HG02981 (cell line): Measurements from ENCODE around the gene OAS2.
"Not testable (repeated sequence)": the region's sequence is repeated elsewhere in the genome, so short reads cannot be mapped to it uniquely, and the experiment has no call there.

ENCODE experiments used
- ATAC-seq: cut with Tn5 transposase; IDR thresholded peaks from one replicate; pipeline ENCODE4 v1.9.1; 2021; ENCODE audit warnings: mild to moderate bottlenecking, moderate library complexity; ENCODE audit not compliant: unreplicated experiment

OAS2 gene

DNA sequence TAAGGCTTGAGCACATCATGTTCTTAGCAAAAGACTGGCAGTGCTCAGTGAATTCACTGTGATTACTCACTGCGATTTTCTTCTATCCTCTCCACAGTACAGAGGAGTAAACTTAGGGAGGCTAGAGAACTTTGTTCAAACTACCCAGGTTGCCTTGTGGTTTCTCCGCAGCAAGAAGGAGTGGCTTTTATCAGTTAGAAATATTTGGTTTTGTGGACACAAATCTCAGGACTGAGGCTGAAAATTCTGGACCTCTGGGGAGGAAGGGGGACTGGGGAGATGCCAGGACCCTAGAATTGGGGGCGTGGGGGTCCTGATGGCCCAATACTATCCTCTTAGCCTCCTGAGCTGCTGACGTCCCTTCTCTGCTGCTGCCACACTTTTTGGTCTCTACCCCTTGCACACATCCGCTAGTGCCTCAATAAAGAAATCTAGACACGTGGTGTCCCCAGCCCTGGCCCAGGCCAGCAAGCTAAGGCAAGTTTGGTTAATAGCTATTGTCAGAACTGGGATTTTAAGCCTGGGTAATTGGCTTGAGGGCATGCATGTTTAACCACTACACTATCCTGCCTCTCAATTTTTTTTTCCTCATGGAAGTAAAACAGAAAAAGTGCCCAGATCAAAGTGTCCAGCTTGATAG, 842 bp downstream of the OAS2 start:
- no peak for ATAC-seq

DNA sequence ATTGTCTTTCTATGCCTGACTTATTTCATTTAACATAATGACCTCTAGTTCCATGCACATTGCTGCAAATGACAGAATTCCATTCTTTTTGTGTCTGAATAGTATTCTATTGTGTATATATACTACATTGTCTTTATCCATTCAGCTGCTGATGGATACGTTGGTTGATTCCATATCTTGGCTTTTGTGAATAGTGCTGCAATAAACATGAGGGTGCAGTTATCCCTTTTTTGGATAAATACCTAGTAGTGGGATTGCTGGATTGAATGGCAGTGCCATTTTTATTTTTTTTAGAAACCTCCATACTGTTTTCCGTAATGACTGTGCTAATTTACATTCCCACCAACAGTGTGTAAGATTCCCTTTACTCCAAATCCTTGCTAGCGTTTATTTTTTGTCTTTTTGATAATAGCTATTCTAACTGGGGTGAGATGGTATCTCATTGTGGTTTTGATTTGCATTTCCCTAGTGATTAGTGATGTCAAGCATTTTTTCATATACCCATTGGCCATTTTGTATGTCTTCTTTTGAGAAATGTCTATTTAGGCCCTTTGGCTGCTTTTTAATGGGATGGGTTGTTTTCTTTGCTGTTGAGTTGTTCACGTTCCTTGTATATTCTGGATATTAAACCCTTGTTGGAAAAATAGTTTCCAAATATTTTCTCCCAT, 2.3 kb downstream of the OAS2 start:
- no peak for ATAC-seq

DNA sequence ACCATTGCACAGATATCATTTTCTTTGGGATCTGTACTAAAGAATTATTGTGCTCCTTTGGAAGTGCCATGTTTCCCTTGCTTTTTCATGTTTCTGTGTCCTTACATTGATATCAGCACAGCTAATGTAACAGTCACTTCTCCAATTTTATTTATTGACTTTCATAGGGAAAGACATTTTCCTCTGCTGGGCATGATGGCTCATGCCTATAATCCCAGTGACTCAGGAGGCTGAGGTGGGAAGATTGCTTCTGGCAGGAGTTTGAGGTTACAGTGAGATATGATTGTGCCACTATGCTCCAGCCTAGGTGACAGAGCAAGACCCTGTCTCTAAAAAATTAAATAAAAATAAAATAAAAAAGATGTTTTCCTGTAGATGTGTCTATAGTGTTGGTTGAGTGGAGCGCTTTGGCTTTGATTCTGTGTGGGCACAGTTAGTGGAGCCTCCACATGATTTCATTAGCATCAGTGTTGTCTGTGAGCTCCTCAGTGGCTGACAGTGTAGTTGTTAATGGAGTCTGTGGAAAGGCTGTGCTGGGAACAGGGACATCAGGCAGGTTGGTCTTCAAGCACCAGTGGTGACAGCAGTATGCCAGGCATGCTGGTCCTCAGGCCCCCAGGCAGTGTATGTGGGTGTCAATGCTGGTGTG, 7.4 kb downstream of the OAS2 start:
- no peak for ATAC-seq

DNA sequence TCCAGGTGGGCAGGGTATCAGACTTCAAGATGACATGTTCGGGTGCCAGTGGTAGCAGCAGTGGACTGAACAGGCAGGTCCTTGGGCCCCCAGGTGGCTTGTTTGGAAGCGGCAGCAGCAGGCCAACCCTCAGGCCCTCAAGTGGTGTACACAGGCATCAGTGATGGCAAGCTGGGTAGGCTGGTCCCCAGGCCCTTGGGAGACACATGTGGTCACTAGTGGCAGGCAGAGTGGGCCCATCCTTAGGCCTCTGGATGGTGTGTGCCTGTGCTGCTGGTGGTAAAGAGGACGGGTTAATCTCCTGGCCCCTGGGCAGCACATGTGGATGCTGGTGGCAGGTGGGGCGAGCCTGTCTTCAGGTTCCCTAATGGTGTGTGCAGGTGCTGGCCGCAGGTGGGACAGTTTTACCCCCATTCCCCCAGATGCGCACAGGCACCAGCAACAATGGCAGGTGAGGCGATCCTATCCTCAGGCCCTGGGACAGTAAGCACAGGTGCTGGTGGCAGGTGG, 8.0 kb downstream of the OAS2 start:
- ATAC-seq = no peak

DNA sequence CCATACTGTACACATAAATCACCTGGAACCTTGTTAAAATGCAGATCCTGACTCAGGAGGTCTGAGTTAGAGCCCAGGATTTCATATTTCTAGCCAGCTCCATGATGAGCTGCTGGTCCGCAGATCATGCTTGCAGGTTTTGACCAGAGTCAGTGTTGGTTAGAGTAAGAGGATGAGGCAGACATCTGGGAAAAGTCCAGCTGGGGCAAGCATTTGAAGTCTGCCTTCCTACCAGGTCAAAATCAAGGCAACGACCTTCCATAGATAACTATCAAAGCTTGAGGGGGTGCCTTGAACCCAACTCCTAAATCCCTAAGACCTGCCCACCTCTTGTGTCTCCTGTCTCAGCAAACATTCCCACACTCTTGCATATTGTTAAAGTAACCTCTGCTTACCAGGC, 9.2 kb downstream of the OAS2 start:
- ATAC-seq = no peak

DNA sequence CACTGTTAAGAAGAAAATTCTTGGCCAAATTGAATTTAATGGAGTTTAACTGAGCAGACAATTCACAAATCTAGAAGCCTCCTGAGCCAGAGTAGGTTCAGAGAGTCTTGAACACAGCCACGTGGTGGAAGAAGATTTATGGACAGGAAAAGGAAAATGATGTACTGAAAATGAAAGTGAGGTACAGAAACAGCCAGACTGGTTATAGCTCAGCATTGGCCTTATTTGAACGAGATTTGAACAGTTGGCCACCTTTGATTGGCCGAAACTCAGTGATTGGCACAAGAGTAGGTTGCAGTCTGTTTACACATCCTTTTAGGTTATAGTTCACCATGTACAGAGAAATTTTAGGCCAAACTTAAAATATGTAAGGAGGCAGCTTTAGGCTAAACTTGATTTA, 9.9 kb downstream of the OAS2 start:
- no peak for ATAC-seq

DNA sequence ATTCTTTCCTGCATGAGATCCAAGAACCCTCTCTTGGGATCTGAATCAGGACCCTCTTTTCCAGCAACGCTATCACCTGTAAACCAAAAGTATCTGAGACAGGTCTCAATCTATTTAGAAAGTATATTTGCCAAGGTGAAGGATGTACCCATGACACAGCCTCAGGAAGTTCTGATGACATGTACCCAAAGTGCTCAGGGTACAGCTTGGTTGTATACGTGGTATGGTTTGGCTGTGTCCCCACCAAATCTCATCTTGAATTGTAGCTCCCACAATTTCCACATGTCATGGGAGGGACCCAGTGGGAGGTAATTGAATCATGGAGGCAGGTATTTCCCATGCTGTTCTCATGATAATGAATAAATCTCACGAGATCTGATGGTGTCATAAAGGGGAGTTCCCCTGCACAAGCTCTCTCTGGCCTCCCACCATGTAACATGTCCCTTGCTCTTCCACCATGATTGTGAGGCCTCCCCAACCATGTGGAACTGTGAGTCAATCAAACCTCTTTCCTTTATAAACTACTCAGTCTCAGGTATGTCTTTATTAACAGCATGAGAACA, 10.6 kb downstream of the OAS2 start:
- ATAC-seq = not testable (repeated sequence)

DNA sequence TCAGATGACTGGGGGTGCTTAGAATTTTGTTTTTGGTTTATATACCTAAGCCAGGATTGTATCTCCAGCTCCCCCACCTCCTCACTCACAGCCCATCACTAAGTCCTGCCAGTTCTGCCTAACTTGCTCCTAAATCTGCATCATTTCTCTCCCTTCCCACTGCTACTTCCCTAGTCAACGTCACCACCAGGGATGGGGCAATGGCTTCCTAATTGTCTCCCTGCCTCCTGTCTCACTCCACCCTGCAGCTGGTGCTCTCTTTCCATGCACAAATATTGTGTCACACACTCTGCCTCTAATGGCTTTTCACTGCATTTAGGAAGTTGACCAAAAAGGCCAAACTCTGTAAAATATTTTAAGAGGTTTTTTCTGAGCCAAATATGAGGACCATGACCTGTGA, 11.5 kb downstream of the OAS2 start:
- no peak for ATAC-seq

DNA sequence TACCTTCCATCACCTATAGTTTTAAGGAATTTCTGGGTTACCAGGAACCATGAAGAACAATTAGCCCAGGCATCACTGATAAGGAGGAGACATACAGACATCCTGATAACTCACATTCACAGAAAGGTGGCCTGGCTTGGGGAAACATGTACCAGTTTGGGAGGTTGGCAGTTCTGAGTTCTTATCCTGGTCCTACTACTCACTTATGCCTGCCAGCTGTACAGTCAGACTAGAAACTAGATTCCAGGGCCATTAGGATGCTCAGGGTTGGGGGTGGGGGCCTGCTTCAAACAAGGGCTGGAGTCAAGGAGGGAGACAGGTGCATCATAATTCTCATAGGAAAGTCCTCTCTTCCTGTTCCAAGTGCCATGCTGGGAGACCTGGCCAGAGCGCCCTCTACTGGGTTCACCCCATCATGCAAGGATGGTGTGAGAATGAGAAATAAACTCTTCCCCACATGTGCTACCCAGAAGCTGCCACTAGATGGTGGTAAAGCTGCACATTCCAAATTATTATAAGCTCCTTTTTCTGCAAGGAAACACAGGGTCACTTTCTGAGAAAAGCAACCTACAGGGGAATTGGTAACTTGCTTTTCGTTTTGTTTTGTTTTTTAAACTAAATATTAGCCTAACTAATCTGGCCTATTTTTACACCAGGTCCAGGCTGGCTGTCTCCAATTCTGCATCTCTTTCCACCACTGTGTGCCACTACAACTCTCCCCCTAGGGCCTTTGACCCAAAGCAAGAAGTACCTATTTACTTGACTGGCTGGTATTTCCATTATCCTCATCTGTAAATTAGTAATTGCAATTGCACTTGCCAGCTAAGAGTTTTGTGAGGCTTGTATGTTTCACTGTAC, 14.5 kb downstream of the OAS2 start:
- ATAC-seq = no peak

DNA sequence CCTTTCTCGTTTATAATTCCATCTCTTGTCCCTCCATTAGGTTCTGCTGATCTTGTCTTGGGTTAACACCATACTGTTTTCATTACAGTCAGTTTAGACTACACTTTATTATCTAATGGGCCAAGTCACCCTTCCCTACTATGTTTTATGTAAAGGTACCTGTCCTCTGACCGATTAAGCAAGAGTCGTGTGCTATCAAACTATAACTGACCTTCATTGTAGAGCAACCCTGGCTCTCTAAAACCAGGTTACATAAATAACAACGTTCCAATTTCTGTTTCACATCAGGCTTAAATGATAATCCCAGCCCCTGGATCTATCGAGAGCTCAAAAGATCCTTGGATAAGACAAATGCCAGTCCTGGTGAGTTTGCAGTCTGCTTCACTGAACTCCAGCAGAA, 16.7 kb downstream of the OAS2 start:
- no peak for ATAC-seq

DNA sequence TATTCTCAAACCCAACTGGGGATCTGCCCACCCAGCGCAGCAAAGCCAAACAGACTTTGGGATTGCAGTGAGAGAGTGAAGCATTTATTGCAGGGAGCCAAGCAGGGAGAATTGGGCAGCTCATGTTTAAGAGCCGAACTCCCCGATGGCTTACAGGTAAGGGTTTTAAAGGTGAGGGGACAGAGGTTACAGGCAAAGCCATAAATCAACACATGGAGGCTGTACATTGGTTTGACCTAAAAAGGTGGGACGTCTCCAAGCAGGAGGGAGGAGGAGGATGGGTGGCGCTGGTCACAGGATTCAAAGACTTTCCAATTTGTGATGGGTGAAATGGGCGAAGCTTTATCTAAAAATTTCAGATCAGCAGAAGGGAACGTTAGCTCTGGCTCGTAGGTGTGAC, 18.2 kb downstream of the OAS2 start:
- no peak for ATAC-seq

DNA sequence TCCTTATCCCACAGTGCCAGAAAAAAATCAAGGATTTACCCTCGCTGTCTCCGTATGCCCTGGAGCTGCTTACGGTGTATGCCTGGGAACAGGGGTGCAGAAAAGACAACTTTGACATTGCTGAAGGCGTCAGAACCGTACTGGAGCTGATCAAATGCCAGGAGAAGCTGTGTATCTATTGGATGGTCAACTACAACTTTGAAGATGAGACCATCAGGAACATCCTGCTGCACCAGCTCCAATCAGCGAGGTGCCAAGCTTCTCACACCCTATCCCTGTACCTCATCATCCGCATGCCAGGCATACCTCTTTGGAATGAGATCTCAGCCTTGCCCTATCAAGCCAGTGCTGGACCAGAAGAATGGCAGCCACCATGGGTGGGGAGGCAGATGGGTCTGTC, 19.2 kb downstream of the OAS2 start:
- ATAC-seq = no peak

DNA sequence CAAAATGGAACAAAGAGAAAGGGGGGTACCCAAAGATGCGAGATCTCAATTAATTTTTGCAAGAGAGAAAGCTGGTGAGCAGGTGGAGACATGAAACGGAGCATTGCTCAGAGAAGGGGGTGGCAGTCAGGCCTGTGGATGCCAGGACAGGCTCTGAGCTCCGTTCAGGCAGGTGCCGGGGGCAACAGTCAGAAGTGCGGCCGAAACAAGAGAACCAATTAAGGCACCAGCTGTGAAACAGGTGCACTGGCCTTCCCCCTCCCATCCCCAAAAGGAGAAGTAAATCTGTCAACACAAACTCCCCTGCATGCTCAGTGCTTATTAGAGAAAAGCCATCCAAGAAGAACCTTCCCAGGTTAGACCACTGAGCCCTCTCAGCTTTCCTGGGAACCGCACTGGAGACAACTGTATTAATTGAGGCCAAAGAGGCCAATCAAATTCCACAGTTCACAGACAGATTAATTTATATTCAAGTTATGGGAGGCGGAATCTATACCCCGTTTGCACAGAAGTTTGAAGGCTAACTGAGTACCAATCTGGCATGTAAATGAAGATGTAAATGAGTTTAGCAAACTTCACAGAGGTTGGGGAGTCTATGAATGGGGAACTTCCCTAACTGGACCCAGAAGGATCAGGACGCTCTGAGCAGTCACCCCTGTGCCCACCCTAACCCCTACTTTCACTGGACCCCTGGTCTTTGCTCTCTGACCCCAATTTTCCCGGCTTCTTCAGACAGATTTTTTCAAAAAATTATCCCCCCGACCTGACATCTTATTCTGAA, 20.9 kb downstream of the OAS2 start:
- peak; percentile 93 for ATAC-seq

DNA sequence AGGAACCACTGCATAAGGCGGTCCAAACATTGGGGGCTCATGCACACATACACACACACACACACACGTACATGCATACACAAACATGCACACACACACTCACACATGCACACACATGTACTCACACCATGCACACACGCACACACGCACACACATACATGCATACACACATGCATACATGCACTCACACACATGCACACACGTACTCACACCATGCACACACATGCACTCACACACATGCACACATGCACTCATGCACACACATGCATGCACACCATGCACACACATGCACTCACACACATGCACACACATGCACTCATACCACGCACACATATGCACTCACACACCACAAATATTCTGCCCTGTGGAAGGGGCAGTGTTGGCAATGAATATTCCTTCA, 22.1 kb downstream of the OAS2 start:
- no peak for ATAC-seq

DNA sequence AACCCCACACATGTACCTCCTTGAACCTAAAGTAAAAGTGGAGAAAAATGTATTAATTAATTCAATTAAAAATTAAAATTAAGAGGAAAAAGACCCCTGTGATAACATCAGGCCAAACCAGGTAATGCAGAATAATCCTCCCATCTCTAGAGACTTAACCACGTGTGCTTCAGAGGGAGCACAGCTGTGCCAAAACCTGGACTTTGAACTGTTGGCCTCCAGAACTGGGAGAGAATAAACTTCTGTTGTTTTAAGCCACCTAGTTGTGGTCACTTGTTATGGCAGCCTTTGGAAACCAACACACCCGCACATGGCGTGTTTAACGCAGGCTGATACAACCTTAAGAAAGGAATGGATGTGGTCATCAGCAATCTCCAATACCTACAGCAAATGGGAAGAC, 23.8 kb downstream of the OAS2 start:
- ATAC-seq = no peak

DNA sequence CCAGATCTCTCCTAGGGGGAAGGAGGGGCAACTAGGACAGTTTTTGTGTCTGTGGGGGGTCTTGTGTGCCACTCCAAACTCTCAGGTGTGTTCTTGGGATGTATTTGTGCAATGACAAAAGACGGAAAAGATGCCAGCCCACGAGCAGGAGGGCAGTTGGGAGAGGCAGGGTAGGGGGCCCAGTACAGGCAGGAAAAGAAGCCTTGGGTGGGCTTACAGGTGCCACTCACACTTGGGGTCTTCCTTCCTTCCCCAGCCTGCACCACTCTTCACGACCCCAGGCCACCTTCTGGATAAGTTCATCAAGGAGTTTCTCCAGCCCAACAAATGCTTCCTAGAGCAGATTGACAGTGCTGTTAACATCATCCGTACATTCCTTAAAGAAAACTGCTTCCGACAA, 24.4 kb downstream of the OAS2 start:
- no peak for ATAC-seq

DNA sequence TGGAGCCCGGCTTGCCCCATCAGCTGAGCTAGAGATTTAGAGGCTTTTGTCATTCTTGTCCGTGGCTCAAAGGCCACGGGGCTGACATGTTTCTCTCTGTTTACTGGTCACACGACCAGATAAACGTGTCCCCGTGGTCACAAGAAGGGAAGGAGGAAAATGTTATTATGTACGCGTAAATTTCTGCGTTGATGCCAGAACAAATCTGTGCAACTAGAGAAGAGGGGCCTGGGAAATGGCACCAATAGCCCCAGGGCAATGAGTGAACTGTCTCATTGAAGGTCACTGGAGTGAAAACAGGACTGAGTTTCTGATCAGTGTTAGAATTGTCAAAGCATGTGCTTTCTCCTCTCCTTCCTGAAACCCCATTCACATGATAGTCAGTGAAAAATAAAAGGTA, 25.3 kb downstream of the OAS2 start:
- ATAC-seq = no peak

DNA sequence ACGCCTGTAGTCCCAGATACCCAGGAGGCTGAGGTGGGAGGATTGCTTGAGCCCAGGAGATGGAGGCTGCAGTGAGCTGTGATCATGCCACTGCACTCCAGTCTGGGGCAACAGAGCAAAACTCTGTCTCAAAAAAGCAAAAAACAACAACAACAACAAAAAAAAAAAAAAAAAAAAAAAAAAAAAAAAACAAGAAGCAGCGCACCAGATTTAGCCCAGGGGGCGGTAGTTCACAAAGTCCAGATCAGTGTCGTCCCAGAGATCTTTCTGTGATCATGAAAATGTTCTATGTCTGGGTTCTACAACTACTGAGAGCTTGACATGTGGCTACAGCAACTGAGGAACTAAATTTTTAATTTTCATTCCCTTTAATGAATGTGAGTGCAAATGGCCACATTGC, 27.4 kb downstream of the OAS2 start:
- no peak for ATAC-seq

DNA sequence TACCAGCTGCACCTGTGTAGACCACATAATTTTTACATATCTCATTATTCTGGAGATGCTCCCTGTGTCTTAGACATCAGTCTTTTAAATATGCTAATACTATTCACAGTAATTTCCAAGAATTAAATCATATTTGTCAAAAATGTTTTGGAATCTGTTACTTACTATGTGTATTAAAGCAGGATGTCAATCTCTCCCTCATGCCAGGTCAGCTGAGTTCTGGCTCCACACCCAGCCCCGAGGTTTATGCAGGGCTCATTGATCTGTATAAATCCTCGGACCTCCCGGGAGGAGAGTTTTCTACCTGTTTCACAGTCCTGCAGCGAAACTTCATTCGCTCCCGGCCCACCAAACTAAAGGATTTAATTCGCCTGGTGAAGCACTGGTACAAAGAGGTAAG, 27.9 kb downstream of the OAS2 start:
- no peak for ATAC-seq

DNA sequence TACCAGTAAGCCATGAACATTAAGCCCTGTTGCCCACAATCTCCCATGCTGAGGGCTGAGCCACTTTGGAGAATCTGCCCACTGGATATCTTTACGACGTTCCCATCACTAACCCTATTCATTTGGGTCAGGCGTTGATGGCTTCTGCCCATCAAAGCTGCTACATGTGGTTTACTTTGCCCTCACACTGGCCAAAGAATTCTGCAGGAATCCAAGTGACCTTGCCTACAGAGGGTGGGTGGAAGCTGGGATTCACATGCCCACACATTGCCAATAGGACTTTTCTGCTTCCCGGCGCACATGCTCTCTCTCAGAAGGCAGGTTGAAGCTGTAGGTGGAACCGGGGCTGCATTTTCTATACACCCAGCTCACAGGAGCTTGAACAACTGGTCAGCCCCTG, 28.3 kb downstream of the OAS2 start:
- no peak for ATAC-seq
